PC-3 (cell line): ENCODE results near the gene FARS2. TPM values are rescaled to one million over a fixed set of nuclear protein-coding genes. Genes with fewer than 3 reads are reported as not detected.

Experiments used
- ATAC-seq: fragments of 200-7000 bp; cut with Tn5 transposase; 2 replicates; pipeline ENCODE4 v1.9.1; 2020; ENCODE audit warnings: mild to moderate bottlenecking, moderate library complexity
- BruUV-seq: library from RNA; stranded (reverse); fragments of 400-500 nt; replicated peaks from 2 replicates; lab custom pipeline; 2021; lab: Mats Ljungman, UMichigan
- CTCF ChIA-PET: fragments of 300-600 bp; sonication (Branson Sonifier 250); formaldehyde crosslinking; loops from one replicate; lab custom pipeline; 2022; ENCODE audit warnings: antibody characterized with exemption; lab: Charles Lee
- POLR2A ChIA-PET: fragments of 300-600 bp; sonication (Branson Sonifier 250); formaldehyde crosslinking; loops from one replicate; lab custom pipeline; 2022; ENCODE audit warnings: antibody characterized with exemption; ENCODE audit not compliant: unreplicated experiment; lab: Charles Lee
- DNase-seq: peaks from one replicate; pipeline ENCODE4 v3.0.0-alpha.2; 2015
- H2AFZ ChIP-seq: fragments of 300-600 bp; sonication (generic); 2 replicates; pipeline ENCODE4 v1.6.0; 2016; ENCODE audit warnings: antibody characterized with exemption, low read length
- H3F3A ChIP-seq: fragments of 300-600 bp; sonication (generic); one replicate; pipeline ENCODE4 v1.6.0; 2017; ENCODE audit warnings: antibody characterized with exemption, low read length, control low read depth, mild to moderate bottlenecking; ENCODE audit not compliant: unreplicated experiment
- H3K27ac ChIP-seq: fragments of 300-600 bp; sonication (generic); 2 replicates; pipeline ENCODE4 v1.5.1; 2016; ENCODE audit warnings: mild to moderate bottlenecking, low read length
- H3K27me3 ChIP-seq: fragments of 300-600 bp; sonication (generic); 2 replicates; pipeline ENCODE4 v1.6.1; 2016; ENCODE audit warnings: low read length, mixed read lengths
- H3K36me3 ChIP-seq: fragments of 300-600 bp; sonication (generic); 2 replicates; pipeline ENCODE4 v1.6.1; 2016; ENCODE audit warnings: low read depth, mixed run types, low read length, mixed read lengths
- H3K4me1 ChIP-seq: fragments of 300-600 bp; sonication (generic); 2 replicates; pipeline ENCODE4 v1.5.1; 2016; ENCODE audit warnings: low read length; ENCODE audit not compliant: insufficient read depth
- H3K4me2 ChIP-seq: fragments of 300-600 bp; sonication (generic); 2 replicates; pipeline ENCODE4 v1.6.0; 2016; ENCODE audit warnings: low read length
- H3K4me3 ChIP-seq: fragments of 300-600 bp; sonication (generic); 2 replicates; pipeline ENCODE4 v1.5.1; 2016; ENCODE audit warnings: mild to moderate bottlenecking, low read length, mixed read lengths
- H3K79me2 ChIP-seq: fragments of 300-600 bp; sonication (generic); 2 replicates; pipeline ENCODE4 v1.6.1; 2017; ENCODE audit warnings: low read length, mixed read lengths
- H3K9ac ChIP-seq: fragments of 300-600 bp; sonication (generic); 2 replicates; pipeline ENCODE4 v1.6.0; 2016; ENCODE audit warnings: mild to moderate bottlenecking, low read length
- H3K9me2 ChIP-seq: fragments of 300-600 bp; sonication (generic); replicated peaks from 2 replicates; pipeline ENCODE4 v1.6.1; 2016; ENCODE audit warnings: mixed run types, low read length, mixed read lengths
- H3K9me3 ChIP-seq: fragments of 300-600 bp; sonication (generic); 2 replicates; pipeline ENCODE4 v1.6.1; 2016; ENCODE audit warnings: low read length, mixed read lengths
- H4K20me1 ChIP-seq: fragments of 300-600 bp; sonication (generic); 2 replicates; pipeline ENCODE4 v1.6.1; 2016; ENCODE audit warnings: low read length, mixed read lengths
- CTCF ChIP-seq: fragments of 300-600 bp; sonication (generic); conservative IDR thresholded peaks from 2 replicates; pipeline ENCODE4 v1.5.1; 2017; ENCODE audit warnings: antibody characterized with exemption, low read depth, mild to moderate bottlenecking, low read length
- EZH2 ChIP-seq: fragments of 300-600 bp; sonication (generic); IDR thresholded peaks from one replicate; pipeline ENCODE4 v1.6.1; 2017; ENCODE audit warnings: antibody characterized with exemption, mild to moderate bottlenecking, low read length; ENCODE audit not compliant: unreplicated experiment
- EZH2phosphoT487 ChIP-seq: fragments of 300-600 bp; sonication (generic); IDR thresholded peaks from 2 replicates; pipeline ENCODE4 v1.6.1; 2018; ENCODE audit warnings: mild to moderate bottlenecking, antibody characterized with exemption, low read length, borderline replicate concordance
- intact Hi-C: fragments of 100-400 bp; cut with micrococcal nuclease; formaldehyde crosslinking; loops from 2 replicates; pipeline ENCODE4 v1.9.0; 2023
- total RNA-seq: library from RNA; depleted of rRNA; stranded (reverse); fragments of >200 nt; gene quantifications from 2 replicates; pipeline ENCODE4 v1.2.3, GENCODE V29; 2014

The FARS2 gene
- total RNA-seq, 1 experiment from 2014 or later, result 23.0 TPM

DNA sequence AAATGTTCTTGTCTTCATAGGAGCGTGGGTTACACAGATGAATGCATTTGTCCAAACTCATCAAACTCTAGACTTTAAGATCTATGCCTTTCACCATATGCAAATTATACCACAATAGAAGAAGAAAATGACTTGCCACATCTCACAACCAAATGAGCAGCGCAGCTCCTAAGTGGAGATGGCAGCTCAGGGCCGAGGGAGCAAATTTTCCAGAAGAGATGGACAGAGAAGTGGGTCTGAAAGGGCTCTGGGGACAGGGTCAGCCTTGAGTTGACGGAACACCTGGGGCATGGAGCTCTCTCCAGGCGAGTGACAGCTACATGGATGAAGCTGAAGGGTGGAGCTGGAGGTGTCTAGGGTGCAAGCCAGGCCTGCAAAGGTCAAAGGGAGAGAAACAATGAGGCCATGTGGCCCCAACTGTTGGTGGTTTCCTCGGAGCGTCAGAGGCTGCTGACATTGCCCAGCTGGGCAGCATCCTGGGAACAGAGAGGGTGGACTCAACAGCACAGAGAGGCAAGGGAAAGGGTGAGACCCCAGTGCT, 517.1 kb downstream of the FARS2 start:
- BruUV-seq, result no TSS peak
- no peak for TF ChIP-seq CTCF
- TF ChIP-seq EZH2phosphoT487, result no peak
- no peak for TF ChIP-seq EZH2
- intact Hi-C loops, result no loop called here
- DNase-seq (no peak), ATAC-seq (no peak)
- no peak overlapping the region for H3K27ac ChIP-seq
- H3K79me2 ChIP-seq, result no peaks in the 10 kb centered on the region
- H3K9me3 ChIP-seq, result no peaks in the 10 kb centered on the region
- no peak overlapping the region for H3K4me3 ChIP-seq
- H3K4me2 ChIP-seq, result no peak overlapping the region
- H3K9ac ChIP-seq, result no peak overlapping the region
- CTCF ChIA-PET, result no interaction called here
- H3K36me3 ChIP-seq, result peaks cover 5% of the 10 kb centered on the region; the same call in 1 of the 2 replicates
- no peaks in the 10 kb centered on the region for H4K20me1 ChIP-seq
- no peaks in the 10 kb centered on the region for H3K4me1 ChIP-seq
- H2AFZ ChIP-seq, result no peak overlapping the region
- H3F3A ChIP-seq, result no peaks in the 10 kb centered on the region
- POLR2A ChIA-PET, result no interaction called here
- no peaks in the 10 kb centered on the region for H3K27me3 ChIP-seq
- H3K9me2 ChIP-seq, result no peaks in the 10 kb centered on the region

GRCh38 chr6:5778906-5779305, 517.6 kb downstream of the FARS2 start:
- intact Hi-C loops, result no loop called here
- no TSS peak for BruUV-seq
- ChIA-PET POLR2A (no interaction called here), CTCF (no interaction called here)
- TF ChIP-seq EZH2 (no peak), CTCF (no peak), EZH2phosphoT487 (no peak)
- Histone ChIP-seq H3F3A (no peaks in the 10 kb centered on the region), H2AFZ (no peak overlapping the region), H4K20me1 (no peaks in the 10 kb centered on the region), H3K27me3 (no peaks in the 10 kb centered on the region), H3K4me1 (no peaks in the 10 kb centered on the region), H3K4me3 (no peak overlapping the region), H3K9me2 (no peaks in the 10 kb centered on the region), H3K27ac (no peak overlapping the region), H3K9me3 (no peaks in the 10 kb centered on the region), H3K9ac (no peak overlapping the region), H3K4me2 (no peak overlapping the region), H3K36me3 (0 out of 2 replicates have a peak, but pooled peaks cover 2% of the 10 kb centered on the region), H3K79me2 (no peaks in the 10 kb centered on the region)
- DNase-seq, result no peak
- ATAC-seq, result no peak

DNA sequence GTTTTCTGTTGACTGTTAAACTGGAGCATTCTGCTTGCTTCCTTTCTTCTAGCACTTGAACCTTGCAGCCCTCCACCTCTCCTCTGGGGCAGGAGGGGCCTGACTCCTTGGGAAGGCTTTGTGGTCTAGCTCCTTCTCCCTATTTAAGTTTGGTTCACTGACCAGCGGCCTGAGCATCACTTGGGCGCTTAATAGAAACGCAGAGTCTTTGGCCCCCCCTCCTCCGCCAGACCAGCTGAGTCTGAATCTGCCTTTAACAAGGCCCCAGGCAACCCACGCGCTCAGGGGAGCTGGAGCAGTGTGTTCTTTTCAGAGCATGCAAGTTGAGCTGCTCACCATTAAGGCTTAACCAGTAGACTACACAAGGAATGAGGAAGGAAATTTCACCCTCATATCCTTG, 519.7 kb downstream of the FARS2 start:
- H2AFZ ChIP-seq, result no peak overlapping the region
- ChIA-PET CTCF (no interaction called here), POLR2A (no interaction called here)
- no peaks in the 10 kb centered on the region for H3K4me1 ChIP-seq
- ATAC-seq (no peak), DNase-seq (no peak)
- no peaks in the 10 kb centered on the region for H3K9me2 ChIP-seq
- H3K4me3 ChIP-seq, result no peak overlapping the region
- H3K79me2 ChIP-seq, result no peaks in the 10 kb centered on the region
- H3F3A ChIP-seq, result no peaks in the 10 kb centered on the region
- H4K20me1 ChIP-seq, result no peaks in the 10 kb centered on the region
- H3K9ac ChIP-seq, result no peak overlapping the region
- H3K27me3 ChIP-seq, result no peaks in the 10 kb centered on the region
- no peak overlapping the region for H3K4me2 ChIP-seq
- H3K27ac ChIP-seq, result no peak overlapping the region
- no peaks in the 10 kb centered on the region for H3K36me3 ChIP-seq
- intact Hi-C loops, result no loop called here
- TF ChIP-seq CTCF, result no peak
- BruUV-seq, result no TSS peak
- H3K9me3 ChIP-seq, result no peaks in the 10 kb centered on the region
